Measurements from ENCODE around the gene TNFRSF13B.
"Not testable (repeated sequence)": the region's sequence is repeated elsewhere in the genome, so short reads cannot be mapped to it uniquely, and the experiment has no call there.

The TNFRSF13B gene

DNA sequence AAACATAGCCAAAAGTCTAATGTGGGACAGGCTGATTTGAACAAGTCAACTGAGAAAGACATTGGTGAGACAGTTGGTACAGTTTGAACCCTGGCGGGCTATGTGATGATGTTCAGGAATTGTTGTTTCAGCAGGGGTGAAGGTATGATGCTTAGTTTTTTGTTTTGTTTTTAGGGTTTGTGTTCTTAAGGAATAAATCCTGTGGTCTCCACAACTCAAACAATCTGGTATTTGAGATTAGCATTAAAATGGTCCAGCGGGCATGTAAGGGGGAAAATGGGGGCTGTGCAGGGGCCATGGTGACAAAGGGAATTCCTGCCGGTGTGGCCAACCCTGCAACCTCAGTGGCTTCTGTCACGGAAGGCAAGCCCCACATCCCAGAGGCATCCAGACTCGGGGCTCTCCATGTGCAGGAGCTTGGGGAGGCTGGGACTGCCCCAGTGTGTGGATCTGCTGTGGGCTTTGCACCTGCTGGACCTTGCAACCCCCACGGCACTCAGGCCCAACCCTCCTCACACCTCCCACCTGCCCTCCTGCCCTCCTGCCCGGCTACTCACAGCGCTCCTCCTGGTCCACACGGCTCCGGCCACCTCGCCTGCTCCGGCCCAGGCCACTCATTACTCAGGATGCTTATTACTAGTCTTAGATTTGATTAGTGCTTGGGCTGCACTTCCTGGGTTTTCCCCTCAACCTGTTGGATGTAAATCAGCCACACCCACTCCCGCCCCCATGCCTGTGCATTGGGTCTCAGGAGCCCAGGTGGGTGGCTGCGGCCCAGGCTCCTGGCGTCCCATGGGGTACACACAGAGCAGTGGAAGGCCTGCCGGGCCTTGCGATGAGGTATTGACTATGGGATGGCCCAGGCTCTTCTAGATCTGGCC lies at the start of gene TNFRSF13B:
Gene TNFRSF13B (minus strand): TSS at position 661 of the 881 bp plus-strand sequence. CDS start 43 bp downstream, at position 618.
- no peak for FAIRE-seq

DNA sequence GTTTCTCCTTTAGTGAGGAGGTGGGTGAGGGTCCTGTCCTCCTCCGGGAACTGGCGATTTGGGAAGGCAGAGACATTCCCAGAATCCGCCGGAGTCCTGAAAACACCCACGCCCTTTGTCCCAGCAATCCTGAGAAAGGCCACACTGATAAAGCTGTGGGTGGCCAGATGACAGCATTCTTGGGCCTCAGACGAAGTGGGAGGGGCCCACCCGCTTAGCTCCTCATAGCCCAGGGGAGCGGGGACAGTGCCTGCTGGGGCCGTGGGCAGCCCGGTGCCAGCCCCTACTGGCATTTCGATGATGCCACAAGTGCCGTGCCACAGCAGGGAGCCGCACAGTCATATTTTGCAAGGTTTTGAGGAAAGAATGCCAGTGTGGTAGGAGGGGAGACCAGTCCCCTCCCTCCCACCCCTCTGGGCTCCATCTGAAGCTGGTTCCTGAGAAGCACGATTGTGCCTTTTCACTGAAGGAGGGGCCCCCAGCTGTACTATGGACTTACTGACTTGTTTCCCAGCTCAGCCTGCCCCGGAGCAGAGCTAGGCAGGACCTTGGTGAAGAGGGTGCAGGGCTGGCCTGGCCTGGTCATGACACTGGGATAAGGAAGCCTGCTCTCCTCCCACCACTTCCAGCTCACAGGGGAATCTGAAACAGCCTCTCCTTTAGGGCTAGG lies 49.4 kb upstream of the TNFRSF13B start:
- no peak for FAIRE-seq

DNA sequence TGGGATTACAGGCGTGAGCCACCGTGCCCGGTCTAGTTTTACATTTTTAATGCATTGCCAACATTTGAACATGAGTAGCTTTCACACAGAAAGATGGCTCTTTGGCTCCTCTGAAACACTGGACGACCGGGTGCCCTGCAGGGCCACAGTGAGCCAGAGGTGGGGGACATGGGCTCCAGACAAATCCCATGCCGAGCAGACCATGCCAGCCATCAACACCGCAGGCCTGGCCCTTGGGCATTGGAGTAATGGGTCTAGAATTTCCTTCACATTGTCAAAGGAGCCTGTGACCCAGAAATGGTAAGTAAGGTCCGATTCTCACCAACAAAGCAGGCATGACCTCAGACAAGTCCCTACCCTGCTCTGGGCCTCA lies 48.9 kb upstream of the TNFRSF13B start:
- no peak for FAIRE-seq

DNA sequence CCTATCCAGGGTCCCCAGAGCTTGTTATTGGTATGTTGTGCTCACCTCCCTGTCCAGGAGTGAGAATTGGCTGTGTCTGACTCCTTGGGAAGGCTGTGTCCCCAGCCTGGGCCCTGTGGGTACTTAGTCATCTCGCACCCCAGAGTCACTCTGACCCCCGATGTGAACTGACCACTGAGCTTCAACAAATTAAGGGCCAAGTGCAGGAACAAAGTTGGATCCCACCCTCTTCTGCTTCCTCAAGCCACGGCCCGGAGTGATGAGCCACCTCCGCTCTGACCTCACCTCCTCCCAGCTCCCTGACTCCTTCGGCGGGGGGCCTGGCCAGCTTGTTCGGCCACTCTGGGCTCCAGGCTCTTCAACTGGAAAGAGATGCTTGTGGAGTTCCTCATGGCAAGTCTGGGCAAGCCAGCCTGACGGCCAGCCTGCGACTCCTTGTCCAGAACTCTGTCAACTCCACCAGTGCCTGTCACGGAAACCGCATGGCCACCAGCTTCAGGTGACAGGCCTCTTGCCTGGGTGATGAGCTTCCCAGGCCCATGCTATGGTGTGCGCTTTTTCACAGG lies 48.1 kb upstream of the TNFRSF13B start:
- no peak for FAIRE-seq

DNA sequence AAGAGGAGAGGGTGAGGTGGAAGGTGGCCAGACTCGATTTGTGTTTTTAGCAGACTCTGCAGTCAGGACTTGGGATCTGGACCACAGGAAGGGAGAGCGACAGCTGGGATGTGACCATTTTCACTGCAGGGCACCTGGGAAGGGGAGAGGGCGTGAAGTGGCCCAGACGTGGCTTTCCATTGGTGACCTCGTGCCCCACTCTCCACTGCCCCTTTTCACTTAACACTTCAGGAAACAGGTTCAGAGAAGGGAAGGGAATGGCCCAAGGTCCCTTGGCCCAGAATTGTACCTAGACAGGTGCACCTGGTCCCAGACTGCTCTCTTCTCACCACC lies 47.5 kb upstream of the TNFRSF13B start:
- FAIRE-seq = no peak

DNA sequence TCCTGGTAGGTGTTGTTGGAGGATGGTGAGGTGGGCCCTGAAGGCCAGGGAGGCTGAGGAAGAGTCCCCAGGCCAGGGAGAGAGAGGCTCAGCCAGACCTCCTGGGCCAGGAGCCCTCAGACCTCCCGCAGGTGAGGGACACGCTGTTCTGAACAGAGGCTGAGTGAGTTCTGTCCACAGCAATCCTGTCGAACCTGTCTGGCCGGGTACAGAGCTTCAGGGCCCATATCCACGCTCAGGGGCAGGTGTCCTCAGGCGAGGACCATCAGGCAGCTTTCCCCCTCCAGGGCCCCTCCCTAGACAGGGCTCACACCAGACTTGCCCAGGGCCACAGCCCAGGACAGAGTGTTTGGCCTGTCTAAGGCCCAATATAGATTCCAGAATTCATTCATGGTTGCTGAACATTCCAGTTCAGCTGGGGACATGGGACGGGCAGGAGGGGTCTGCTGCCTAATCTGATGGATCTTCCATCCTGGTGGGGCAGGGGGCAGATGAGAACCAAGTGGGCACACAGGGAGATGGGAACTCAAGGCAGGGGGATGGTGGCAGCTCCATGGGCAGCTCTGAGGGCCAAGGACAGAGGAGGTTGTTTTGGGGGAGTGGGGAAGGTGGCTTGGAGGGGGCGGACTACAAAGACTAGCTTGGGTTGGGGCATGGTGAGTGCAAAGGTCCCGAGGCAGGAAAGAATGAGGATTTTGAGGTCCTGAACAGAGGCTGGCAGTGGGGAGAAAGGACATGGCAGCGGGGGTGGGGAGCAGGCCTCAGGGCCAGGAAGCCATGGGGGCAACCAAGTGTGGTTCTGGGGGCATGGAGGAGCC lies 46.9 kb upstream of the TNFRSF13B start:
- no peak for FAIRE-seq

DNA sequence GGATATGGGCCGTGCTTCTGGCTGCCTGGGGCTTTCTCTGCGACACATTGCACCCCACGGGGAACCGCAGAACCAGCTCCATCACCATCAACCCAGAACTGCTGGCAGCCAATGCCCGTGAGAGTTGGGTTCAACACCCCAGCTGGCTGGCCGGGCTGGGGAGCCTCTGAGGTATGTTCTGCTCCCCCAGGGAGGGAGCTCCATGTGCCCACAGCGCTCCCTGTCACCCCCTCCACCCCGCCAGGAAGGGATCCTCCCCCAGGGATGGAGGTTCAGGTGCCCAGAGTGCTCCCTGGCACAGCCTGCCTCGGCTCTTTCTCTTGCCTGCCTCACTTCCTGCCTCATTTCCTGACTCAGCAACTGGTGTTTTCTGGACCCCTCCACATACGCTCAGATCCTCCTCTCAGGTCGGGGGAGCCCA lies 46.1 kb upstream of the TNFRSF13B start:
- no peak for FAIRE-seq

DNA sequence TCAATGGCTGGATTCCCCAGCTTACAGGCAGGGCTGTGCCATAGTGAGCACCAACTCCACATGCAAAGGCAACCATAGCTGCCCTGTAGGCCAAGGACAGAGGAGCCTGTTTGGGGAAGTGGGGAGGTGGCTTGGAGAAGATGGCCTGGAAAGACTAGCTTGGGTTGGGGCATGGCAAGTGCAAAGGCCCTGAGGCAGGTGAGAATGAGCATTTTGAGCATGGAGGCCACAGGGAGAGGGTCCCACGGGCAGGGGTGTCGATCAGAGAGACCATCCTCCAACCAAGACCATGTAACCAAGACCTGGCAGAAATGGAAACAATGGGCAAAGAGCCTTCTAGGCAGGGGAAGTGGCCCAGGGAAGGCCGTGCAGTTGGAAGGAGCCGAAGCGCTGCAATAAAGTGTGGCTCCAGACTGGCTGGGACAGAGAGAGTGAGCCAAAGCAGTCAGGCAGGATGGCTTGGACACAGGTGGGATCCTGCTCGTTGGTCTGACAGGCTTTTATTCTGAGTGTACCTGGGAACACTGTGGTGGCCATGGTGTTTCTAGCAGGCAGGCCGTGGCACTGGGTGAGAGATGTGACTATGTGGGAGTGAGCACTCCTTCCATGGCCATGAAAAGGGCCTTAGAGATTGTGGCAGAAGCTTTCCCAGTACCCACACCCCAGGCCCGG lies 45.6 kb upstream of the TNFRSF13B start:
- FAIRE-seq = no peak

DNA sequence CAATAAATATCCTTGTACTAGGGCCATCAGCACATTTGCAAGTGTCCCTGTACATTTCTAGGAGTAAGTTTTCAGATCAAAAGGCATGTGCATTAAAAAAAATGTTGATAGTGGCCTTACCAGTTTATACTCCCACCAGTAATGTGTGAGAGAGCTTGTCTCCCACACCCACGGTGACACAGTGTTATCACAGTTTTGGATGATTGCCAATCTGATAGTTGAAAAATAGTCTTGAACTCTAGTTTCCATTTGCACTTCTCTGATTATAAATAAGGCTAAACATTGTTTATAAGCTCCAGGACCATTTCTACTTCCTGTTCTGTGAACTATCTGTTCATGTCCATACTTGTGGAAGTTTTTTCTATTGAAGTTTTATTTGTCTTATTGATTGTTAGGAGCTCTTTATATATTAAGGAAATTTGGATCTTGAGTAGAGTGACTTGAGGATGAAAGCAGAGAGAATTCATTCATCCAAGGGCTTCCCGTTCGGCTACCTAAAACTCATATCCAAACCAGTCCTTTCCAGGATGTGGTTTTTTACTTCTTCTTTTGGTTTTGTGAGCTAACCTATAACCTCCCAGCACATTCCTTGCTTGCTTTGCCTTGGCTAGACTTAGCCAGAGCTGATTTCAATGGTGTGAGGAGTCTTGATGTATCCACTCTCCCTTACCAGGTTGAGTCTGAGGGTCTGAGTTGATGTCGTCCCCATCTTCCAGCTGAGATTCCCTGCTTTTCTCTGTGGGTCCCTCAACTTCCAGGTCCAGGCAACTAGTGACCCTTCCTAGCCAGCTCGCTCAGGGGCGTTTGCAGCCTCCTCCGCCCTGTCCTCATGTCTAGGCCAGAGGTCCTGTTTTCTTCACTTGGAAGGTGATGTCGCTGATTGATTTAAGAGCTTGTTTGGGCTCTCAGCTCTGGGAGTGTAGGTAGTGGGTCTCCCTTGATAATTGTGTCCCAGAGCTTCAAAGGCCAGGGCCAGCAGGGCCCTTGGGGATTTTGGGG lies 44.6 kb upstream of the TNFRSF13B start:
- not testable (repeated sequence) for FAIRE-seq

DNA sequence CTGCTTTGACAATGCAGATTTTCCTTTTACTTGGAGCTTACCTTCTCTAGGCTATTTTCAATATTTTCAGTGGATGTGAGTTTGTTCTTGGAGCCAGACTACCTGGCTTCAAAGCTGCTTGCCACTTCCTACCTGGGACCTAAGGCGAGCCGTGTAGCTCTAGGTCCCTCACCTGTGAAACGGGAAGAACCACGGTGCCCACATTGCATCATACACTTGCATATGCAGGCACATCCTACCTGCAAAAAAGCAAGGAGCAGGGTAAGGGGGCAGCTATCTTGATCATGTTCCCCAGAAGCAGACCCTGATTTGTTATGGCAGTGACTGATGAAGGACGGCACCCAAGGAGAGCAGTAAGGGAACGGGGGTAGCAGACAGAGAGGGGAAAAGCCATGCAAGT lies 43.3 kb upstream of the TNFRSF13B start:
- FAIRE-seq = no peak

DNA sequence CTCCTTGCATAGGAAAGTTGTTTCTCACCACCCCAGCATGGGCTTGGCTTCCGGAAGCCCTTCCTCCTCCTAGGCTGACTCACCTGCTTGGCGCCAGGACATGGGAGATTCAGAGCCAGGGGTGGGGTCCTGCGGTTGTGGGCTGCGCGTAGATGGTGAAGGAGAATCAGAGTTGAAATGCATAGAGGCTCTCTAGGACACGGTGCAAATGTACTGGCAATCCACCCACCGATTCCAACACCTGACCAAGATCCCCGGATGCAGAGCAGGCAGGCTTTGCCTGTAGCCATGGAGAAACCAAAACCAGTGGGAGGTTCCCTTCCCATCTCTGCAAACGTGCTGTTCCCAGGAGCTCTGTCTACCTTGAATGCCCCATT lies 42.8 kb upstream of the TNFRSF13B start:
- not testable (repeated sequence) for FAIRE-seq

DNA sequence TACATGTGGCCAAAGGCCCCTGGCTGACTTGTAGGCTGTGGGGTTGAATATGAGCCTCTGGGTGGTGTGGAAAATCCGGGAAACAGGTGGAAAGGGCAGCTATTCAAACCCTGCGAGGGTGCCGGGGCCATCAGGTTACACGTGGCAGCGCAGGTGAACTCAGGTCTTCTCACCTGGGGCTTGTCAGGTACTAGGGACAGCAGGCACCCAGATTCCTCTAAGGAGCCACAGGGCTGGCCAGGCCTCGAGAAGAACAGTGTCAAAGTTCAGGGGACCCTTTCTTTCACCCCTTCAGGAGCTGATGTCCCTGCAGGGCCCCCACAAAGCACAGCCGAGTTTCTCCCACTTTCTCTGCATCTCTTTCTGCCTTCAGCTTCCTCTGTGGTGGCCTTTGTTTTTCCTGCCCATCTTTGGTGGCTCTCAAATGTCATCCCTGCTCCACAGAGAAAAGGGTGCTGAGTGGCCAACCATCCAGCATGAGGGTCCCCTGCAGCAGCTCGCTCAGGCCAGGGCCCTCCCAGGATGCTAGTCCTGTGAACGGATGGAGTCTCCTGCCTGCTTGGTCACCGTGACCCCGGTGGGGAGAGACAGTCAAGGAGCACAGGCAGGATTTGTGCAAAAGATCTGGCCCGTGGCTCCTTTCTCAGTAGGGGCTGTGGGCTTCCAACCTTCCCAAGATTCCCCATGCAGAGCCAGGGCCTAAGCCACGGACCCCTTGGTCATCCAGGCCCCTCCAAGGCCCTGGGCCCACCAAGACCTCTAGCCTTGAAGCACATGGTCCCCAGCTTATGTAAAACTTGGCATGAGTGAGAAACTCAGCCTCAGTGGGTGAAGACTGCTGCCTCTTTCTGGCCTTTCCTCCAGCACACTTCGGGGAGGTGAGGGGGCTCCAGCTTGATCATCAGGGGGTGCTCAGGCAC lies 42.2 kb upstream of the TNFRSF13B start:
- FAIRE-seq = not testable (repeated sequence)

DNA sequence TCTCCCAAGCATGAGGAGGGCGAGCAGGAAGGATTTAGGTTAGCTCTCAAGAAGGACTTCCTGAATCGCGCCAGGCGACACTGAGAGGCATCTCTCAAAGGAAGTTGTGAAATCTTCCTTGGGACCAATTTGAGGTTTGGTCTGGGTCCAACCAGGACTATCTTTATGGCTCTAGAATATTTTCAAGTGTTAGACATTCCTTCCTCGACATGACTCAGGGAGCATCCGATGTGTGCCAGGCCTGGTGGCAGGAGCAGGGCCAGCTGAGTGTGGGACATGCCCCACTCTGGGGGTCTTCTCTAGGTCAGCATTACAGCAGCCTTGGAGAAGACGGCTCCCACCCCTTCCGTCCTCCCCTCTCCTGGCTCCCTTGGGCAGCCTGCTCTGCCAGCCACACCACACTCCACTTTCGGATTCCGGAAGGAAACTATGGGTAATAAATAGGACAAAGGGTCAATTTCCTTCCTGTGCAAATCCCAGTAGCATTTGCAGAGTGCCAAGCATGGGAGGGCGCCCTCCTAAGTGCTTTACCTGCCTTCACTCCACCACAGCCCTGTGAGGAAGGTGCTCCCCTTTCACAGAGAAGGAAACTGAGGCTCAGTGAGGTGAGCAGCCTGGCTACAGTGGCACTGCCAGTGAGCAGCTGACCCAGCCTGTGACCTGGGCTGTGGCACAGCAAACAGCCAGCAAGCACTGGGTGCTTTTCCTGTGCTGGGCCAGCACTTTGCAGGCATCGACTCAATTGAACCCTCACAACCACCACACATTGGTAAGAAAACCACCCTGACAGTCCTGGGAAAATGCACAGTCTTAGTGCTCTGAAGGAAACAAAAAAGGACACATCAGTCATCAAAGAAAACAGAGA lies 39.4 kb upstream of the TNFRSF13B start:
- not testable (repeated sequence) for FAIRE-seq

DNA sequence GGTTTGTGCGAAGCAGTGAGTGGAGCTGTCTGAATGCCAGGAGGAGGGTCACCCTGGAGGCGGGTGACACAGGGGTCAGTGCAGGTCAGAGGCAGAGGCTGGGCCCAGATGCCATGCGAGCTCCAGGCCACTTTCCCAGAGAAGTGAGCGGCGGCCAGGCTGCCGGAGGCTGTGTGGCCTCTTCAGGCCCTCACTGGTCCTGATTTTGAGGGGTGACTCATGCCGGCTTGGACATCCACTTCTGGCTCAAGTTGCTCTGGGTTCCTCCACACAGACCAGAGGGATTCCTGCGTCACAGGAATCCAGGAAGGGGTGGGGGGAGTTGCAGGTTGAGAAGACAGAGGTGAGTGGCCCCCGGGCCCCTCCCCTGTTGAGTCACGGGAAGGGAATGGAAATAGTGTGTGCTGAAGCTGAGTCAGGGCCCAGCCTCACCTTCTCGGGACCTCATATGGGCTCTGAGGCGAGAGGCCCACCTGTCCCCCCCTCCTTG lies 38.7 kb upstream of the TNFRSF13B start:
- FAIRE-seq = not testable (repeated sequence)

DNA sequence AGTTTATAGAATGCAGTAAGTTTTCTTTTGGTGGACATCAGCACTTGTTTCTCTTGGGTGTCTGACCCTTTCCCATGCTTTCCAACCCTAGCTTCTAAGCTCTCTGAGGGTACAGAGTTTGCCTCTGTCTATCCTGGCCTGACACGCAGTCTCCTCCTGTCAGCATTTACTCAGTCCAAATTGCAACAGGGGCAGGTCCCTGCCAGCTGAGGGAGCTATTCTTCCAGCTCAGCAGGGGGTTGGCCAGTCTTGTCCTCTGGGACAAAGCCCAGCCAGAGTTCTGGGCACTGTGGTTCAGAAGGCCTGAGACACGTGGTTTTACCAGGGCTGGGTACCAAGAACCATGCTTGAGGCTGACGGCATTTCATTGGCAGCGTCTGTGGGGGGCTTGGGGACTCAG lies 38.1 kb upstream of the TNFRSF13B start:
- not testable (repeated sequence) for FAIRE-seq

DNA sequence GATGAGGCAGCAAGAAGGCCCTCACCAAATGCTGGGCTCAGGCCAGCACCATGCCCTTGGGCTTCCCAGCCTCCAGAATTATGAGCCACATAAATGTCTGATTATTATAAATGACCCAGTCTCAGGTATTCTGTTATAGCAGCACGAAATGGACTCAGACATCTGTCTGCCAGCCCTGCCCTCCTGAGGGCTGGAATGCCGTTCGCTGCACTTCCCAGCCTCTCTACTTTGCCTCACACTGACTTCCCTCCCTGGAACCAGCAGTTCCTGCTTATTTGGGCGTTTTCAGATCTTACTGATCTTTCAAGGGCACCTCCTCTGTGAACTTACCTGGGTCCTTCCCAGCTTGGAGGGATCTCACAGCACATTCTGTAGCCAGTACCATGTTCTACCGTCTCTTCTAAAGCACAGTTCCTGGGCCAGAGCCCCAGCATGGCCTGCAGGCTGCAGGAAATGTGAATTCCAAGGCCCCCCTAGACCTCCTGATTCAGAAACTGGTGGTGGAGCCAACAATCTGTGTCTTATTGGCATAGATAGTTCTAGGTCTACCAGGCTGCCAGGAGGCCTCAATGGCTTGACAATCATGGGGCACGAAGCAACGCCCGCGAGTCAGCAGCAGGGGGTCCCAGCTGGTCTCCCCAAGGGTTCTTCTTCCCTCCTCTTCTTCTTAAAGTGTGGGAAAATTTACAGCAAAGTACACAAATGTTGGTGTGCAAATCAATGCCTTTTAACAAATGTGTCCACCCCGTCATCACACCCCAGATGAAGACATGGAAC lies 36.9 kb upstream of the TNFRSF13B start:
- not testable (repeated sequence) for FAIRE-seq

DNA sequence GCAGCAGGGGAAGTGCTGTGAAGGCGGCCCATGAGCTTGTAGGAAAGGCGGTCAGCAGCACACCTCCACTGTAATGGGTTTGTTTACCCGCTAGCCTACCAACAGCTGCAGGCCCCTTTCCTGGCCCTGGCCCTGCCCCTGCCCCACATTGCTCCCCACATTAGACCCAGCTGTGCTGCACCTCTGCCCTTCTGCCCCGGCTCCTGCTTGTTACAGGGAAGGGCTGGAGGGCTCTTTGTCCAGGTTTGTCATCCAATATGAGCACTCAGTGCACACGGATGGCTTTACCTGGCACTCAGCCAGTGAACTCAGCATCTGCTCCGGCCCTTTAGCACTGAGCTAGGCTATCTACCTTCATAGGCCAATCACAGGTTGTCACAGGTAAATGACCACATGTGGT lies 36.0 kb upstream of the TNFRSF13B start:
- FAIRE-seq = not testable (repeated sequence)

DNA sequence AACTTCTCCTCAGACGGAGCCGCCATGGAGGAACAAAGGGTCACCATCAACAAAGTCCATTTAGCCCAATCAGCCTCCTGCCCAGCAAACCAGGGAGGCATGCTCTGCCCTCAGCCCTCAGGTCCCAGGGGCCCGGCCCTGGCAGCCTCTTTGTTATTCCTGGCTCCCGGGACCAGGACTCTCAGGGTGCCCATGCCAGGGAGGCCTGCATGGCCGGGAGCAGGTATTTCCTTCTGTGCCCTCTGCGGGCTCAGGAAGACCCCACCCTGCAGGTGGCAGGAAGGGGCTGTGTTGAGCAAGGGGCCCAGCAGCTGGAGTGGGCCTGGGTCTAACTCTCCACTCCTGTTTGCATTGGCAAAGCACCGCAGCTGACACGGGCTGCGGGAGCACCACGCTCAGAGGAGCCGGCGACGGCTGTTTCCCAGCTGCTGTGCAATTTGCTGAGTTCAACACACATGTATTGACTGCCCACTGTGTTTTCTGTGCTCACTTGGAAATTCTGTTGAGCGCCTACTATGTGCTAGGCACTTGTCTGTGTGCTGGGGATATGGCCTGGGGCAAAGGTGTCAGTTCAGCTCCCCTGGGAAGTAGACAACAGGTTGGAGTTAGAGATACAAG lies 33.2 kb upstream of the TNFRSF13B start:
- FAIRE-seq = not testable (repeated sequence)
